ENCODE measurements around the gene RPL13. TPM values are rescaled to one million over a fixed set of nuclear protein-coding genes. Genes with fewer than 3 reads are reported as not detected.
A peak's percentile ranks its signal among the peaks of the same experiment; 100 is the strongest.

Gene RPL13
- total and polyA plus RNA-seq, 2 of the 13 experiments (the other 11 are each of a cell fraction or from before 2014, with no cell fraction given) = 2,988 to 4,411 TPM

DNA sequence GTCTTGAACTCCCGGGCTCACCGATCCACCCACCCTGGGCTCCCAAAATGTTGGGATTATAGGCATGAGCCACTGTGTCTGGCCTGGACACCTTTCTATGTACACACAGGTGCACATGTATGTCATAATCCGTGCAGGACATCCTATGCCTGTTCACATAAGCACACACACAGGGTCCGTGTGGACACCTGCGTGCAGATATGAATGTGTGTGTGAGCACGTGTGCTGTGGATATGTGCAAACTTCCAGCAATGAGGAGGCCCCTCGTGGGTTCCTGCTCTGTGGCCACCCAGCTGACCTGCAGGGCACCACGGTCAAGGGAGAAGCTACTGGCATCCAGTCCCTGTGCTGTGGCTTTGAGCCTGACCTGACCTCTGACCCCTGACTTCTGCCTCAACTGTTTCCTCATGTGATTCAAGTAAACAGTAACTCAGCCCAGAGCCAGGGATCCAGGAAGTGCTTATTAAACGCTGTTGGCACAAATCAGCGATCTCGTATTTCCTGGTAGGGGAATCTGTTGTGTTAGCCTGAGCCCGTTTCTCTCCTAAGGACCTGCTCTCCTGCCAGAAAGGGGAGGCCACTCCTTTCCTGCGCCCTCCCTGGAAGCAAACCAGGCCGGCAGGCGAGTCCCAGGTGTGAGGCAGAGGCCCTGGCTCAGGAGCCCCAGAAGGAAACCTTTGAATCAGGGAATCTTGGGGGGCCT, 21.5 kb downstream of the RPL13 start:
- Histone ChIP-seq H3K9me3 (ENCODE audit: low read length) (no peaks in the 10 kb centered on the region), H4K20me1 (ENCODE audit: insufficient read depth, low read length) (no peaks in the 10 kb centered on the region), H3K4me2 (ENCODE audit: low read depth, low read length) (peak overlapping the region; percentile 76), H3K9ac (ENCODE audit: insufficient read depth, low read depth, low read length) (peak overlapping the region; percentile 53), H2AFZ (ENCODE audit: low read length) (no peak overlapping the region), H3K4me1 (ENCODE audit: insufficient read depth, low read length) (peaks cover 39% of the 10 kb centered on the region), H3K27me3 (ENCODE audit: control insufficient read depth in 1 of 2, insufficient read depth in 2 of 2, low read length in 2 of 2) (peaks cover 0 to 31% of the 10 kb centered on the region in 2 experiments; a peak in 3 of 5 replicates), H3K27ac (ENCODE audit: extremely low read length, insufficient read depth, low read length) (no peak overlapping the region), H3K4me3 (replicated peaks in 1 of 3; ENCODE audit: insufficient read depth in 1 of 3, low read depth in 2 of 3, low read length in 3 of 3) (peak overlapping the region; percentile 6 to 60 (median 29); a peak in 4 of 6 replicates), H3K36me3 (replicated peaks in 1 of 2; ENCODE audit: control insufficient read depth in 1 of 2, insufficient read depth in 2 of 2, low read length in 2 of 2) (no peaks in the 10 kb centered on the region), H3K79me2 (ENCODE audit: insufficient read depth, low read length) (no peaks in the 10 kb centered on the region)
- DNase-seq (ENCODE audit: low spot score) = peak; percentile 71
- FAIRE-seq = peak; percentile 94
- ChIA-PET CTCF (ENCODE audit: low intra/inter-chr PET ratio, low total read pairs) (no interaction called here), POLR2A (interaction anchor here (1.0 to 2.2 kb wide), 5 partner anchors 10 to 22 kb away, joined by 3 to 10 read pairs (median 6); no protein-coding TSS in a partner anchor)
- intact Hi-C loops (cut with micrococcal nuclease; ENCODE audit: unreplicated experiment) (no loop called here), in situ Hi-C loops (cut with HindIII; ENCODE audit: extremely low pct_ligation_motif_present, low pct_unique_long_range_greater_than_20kb) (no loop called here)
- BruUV-seq (replicated peaks) = no TSS peak
- ATAC-seq = peak; percentile 23
- 16% methylated on average over 12 of the region's 15 CpGs for WGBS (ENCODE audit: low lambda C conversion rate)
- TF ChIP-seq, protein P1, sequence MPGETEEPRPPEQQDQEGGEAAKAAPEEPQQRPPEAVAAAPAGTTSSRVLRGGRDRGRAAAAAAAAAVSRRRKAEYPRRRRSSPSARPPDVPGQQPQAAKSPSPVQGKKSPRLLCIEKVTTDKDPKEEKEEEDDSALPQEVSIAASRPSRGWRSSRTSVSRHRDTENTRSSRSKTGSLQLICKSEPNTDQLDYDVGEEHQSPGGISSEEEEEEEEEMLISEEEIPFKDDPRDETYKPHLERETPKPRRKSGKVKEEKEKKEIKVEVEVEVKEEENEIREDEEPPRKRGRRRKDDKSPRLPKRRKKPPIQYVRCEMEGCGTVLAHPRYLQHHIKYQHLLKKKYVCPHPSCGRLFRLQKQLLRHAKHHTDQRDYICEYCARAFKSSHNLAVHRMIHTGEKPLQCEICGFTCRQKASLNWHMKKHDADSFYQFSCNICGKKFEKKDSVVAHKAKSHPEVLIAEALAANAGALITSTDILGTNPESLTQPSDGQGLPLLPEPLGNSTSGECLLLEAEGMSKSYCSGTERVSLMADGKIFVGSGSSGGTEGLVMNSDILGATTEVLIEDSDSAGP (CRISPR knock-in tag; IDR thresholded peaks at IDR 0.05; ENCODE audit: borderline replicate concordance) = peak; percentile 5; the same call in 1 of the 2 replicates
- TF ChIP-seq PPARG (CRISPR knock-in tag; conservative IDR thresholded peaks at IDR 0.05) = 0 out of 2 replicates have a peak, but pooled peaks have one; percentile 22
- TF ChIP-seq EP300 (IDR thresholded peaks at IDR 0.05; ENCODE audit: low read depth in 2 of 2, low read length in 2 of 2) = peak; percentile 41 to 49; a peak in 3 of 4 replicates
- no peak for TF ChIP-seq EP300 (CRISPR knock-in tag; IDR thresholded peaks at IDR 0.05; ENCODE audit: borderline replicate concordance)
- TF ChIP-seq ZNF30 (CRISPR knock-in tag; IDR thresholded peaks at IDR 0.05) = no peak
- no peak for TF ChIP-seq ZNF720 (CRISPR knock-in tag; IDR thresholded peaks at IDR 0.05)
- TF ChIP-seq, protein P2, sequence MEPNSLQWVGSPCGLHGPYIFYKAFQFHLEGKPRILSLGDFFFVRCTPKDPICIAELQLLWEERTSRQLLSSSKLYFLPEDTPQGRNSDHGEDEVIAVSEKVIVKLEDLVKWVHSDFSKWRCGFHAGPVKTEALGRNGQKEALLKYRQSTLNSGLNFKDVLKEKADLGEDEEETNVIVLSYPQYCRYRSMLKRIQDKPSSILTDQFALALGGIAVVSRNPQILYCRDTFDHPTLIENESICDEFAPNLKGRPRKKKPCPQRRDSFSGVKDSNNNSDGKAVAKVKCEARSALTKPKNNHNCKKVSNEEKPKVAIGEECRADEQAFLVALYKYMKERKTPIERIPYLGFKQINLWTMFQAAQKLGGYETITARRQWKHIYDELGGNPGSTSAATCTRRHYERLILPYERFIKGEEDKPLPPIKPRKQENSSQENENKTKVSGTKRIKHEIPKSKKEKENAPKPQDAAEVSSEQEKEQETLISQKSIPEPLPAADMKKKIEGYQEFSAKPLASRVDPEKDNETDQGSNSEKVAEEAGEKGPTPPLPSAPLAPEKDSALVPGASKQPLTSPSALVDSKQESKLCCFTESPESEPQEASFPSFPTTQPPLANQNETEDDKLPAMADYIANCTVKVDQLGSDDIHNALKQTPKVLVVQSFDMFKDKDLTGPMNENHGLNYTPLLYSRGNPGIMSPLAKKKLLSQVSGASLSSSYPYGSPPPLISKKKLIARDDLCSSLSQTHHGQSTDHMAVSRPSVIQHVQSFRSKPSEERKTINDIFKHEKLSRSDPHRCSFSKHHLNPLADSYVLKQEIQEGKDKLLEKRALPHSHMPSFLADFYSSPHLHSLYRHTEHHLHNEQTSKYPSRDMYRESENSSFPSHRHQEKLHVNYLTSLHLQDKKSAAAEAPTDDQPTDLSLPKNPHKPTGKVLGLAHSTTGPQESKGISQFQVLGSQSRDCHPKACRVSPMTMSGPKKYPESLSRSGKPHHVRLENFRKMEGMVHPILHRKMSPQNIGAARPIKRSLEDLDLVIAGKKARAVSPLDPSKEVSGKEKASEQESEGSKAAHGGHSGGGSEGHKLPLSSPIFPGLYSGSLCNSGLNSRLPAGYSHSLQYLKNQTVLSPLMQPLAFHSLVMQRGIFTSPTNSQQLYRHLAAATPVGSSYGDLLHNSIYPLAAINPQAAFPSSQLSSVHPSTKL (CRISPR knock-in tag; IDR thresholded peaks at IDR 0.05) = peak; percentile 68
- peak; percentile 49 for TF ChIP-seq RXRA (CRISPR knock-in tag; IDR thresholded peaks at IDR 0.05)
- TF ChIP-seq SAP130 (CRISPR knock-in tag; IDR thresholded peaks at IDR 0.05; ENCODE audit: low read depth) = peak; percentile 87
- peak; percentile 35; the same call in 1 of the 2 replicates for TF ChIP-seq FOXA3 (CRISPR knock-in tag; IDR thresholded peaks at IDR 0.05)
- TF ChIP-seq RAD51 (IDR thresholded peaks at IDR 0.05; ENCODE audit: borderline replicate concordance) = no peak; the same call in 1 of the 2 replicates
- TF ChIP-seq, protein P3, sequence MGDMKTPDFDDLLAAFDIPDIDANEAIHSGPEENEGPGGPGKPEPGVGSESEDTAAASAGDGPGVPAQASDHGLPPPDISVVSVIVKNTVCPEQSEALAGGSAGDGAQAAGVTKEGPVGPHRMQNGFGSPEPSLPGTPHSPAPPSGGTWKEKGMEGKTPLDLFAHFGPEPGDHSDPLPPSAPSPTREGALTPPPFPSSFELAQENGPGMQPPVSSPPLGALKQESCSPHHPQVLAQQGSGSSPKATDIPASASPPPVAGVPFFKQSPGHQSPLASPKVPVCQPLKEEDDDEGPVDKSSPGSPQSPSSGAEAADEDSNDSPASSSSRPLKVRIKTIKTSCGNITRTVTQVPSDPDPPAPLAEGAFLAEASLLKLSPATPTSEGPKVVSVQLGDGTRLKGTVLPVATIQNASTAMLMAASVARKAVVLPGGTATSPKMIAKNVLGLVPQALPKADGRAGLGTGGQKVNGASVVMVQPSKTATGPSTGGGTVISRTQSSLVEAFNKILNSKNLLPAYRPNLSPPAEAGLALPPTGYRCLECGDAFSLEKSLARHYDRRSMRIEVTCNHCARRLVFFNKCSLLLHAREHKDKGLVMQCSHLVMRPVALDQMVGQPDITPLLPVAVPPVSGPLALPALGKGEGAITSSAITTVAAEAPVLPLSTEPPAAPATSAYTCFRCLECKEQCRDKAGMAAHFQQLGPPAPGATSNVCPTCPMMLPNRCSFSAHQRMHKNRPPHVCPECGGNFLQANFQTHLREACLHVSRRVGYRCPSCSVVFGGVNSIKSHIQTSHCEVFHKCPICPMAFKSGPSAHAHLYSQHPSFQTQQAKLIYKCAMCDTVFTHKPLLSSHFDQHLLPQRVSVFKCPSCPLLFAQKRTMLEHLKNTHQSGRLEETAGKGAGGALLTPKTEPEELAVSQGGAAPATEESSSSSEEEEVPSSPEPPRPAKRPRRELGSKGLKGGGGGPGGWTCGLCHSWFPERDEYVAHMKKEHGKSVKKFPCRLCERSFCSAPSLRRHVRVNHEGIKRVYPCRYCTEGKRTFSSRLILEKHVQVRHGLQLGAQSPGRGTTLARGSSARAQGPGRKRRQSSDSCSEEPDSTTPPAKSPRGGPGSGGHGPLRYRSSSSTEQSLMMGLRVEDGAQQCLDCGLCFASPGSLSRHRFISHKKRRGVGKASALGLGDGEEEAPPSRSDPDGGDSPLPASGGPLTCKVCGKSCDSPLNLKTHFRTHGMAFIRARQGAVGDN (CRISPR knock-in tag; IDR thresholded peaks at IDR 0.05) = peak; percentile 80
